GM18867 (cell line): ENCODE results near the gene NUDT3.
"Not testable (repeated sequence)": the region's sequence is repeated elsewhere in the genome, so short reads cannot be mapped to it uniquely, and the experiment has no call there.

Experiments
- ATAC-seq: cut with Tn5 transposase; IDR thresholded peaks from one replicate; pipeline ENCODE4 v1.9.1; 2021; ENCODE audit warnings: mild to moderate bottlenecking, moderate library complexity; ENCODE audit not compliant: unreplicated experiment

NUDT3 gene

DNA sequence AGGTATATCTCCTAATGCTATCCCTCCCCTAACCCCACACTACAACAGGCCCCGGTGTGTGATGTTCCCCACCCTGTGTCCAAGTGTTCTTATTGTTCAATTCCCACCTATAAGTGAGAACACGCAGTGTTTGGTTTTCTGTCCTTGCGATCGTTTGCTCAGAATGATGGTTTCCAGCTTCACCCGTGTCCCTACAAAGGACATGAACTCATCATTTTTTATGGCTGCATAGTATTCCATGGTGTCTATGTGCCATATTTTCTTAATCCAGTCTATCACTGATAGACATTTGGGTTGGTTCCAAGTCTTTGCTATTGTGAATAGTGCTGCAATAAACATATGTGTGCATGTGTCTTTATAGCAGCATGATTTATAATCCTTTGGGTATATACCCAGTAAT, 20.6 kb downstream of the NUDT3 start:
- ATAC-seq, result not testable (repeated sequence)

DNA sequence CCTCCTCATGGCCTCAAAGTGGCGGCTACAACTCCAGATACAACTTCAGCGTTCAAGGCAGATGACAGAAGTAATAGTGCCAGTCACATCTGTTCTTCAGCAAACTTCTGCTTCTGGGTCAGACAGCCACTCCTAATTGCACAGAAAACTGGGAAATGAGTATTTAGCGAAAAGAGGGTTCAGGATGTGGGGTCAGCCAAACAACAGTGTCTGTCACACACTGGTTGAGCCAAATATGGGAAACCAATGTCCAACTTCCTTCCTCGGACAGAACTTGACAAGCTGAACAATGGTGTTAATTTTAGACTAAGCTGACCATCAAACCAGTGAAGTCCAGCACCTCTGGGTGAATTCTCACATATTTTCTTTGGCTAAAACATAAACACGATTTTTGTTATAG, 22.1 kb downstream of the NUDT3 start:
- ATAC-seq, result no peak

DNA sequence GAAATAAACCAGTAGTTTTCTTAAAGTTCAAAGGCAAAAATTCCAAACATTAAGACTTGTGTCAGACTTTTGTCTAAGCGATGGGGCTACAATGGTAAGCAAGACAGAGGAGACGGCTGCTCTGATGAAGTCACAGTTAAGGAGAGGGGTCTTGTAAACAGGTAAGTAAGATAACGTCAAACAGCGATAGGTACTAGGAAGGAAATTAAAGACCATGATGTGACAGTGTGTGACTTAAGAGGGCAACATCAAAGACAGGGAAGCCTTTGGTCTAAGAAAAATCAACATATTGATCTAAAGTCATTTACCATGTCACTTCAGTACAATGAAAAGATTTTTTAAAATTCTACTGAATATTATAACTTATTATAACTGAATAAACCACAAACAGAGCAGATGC, 23.1 kb downstream of the NUDT3 start:
- no peak for ATAC-seq

DNA sequence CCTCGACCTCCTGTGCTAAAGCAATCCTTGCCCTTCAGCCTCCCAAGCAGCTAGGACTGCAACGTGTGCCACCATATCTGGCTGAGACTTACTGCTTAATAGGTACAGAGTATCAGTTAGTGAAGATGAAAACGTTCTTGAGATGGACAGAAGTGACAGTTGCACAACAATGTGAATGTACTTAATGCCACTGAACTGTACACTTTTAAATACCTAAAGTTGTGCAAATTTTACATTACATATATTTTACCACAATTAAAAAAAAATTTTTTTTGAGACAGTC, 25.9 kb downstream of the NUDT3 start:
- ATAC-seq, result no peak

DNA sequence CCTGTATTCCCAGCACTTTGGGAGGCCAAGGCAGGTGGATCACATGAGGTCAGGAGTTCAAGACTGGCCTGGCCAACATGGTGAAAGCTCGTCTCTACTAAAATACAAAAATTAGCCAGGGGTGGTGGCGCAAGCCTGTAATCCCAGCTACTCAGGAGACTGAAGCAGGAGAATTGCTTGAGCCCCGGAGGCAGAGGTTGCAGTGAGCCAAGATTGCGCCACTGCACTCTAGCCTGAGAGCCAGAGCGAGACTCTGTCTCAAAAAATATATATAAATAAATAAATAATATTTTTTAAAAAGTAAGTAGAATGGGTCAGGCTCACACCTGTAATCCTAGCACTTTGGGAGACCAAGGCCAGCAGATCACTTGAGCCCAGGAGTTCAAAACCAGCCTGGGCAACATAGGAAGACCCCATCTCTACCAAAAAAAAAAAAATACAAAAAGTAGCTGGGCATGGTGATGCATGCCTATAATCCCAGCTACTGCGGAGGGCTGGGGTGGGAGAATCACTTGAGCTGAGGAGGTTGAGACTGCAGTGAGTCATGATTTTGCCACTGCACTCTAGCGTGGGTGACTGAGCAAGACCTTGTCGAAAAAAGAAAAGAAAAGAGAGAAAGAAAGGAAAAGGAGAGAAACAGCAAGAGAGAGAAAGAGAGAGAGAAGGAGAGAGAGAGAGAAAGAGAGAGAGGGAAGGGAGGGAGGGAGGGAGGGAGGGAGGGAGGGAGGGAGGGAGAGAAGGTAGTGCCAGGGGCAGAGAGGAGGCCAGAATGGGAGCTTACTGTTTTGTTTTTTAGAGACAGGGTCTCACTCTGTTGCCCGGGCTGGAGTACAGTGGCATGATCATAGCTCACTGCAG, 26.5 kb downstream of the NUDT3 start:
- ATAC-seq, result not testable (repeated sequence)

DNA sequence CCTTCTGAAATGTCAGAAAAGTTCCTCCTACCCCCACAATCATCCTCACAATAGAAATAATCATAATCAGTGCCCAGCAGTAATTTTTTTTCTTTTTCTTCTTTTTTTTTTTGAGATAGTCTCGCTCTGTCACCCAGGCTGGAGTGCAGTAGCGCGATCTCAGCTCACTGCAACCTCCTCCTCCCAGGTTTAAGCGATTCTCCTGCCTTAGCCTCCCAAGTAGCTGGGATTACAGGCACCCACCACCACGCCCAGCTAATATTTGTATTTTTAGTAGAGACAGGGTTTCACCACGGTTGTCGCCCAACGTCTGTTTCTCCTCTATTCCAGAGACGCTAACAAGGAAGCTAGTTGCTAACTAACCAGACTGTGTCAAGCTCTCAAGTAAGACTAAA, 28.8 kb downstream of the NUDT3 start:
- ATAC-seq, result not testable (repeated sequence)

DNA sequence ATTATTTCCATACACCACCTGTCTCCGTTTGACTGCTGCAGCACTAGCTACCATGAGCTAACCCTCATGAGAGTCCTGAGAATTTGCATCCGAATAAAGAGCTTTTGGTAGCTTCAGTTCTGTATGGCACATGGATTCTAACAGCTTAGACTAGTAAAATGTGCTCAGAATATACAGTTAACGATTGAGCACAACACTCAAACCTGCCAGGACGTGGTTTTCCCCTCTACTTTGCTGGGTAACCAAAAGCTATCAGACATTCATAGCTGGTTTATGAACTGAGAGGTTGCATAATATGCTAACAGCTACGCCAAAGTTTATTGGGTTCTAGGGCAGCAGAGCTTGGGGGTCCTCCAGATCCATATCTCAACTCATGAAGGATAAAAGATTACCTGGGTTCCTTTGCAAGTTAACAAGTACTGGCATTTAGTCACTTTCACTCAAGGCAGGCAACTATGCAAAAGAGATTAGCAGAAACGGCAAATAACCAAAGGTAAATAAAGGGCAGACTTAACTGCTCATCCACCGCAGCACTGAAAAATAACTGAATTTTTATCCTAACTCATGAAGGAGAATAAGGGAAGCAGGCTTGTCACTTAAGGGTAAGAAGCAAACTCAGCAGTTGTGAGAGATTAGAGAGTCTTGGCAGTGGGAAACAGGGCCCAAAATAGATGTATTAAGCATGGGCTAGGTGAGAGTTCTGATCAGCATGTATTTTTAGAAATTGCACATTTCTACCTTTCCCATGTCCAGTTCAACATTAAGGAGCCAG, 29.4 kb downstream of the NUDT3 start:
- no peak for ATAC-seq

DNA sequence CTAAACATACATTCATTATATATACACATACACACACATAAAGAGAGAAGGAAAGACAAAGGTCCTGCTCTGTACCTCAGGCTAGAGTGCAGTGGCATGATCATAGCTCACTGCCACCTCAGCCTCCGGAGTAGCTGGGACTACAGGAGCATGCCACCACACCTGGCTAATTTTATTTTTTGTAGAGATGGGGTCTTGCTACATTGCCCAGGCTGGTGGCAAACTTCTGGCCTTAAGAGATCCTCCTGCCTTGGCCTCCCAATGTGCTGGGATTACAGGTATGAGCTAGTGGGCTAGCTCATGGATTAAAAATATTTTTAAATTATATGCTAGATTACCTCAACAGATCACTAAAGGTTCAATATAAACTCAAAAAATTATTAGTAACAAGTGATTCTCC, 30.3 kb downstream of the NUDT3 start:
- ATAC-seq, result no peak

DNA sequence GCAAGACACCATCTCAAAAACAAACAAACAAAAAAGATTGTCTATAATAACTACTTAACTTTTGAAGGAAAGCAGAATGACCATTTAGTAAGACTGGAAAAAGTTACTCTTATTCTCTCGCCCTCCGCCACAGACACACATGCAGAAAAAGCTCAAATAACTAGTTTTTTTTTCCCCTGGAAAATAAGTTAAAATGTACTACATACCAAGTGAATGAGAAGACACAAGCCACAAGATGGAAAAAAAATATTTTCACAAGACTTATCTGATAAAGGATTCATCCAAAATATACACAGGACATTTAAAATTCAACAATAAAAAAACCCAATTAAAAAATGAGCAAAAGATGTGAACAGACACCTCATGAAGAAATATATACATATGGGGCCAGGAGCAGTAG, 31.9 kb downstream of the NUDT3 start:
- ATAC-seq, result no peak

DNA sequence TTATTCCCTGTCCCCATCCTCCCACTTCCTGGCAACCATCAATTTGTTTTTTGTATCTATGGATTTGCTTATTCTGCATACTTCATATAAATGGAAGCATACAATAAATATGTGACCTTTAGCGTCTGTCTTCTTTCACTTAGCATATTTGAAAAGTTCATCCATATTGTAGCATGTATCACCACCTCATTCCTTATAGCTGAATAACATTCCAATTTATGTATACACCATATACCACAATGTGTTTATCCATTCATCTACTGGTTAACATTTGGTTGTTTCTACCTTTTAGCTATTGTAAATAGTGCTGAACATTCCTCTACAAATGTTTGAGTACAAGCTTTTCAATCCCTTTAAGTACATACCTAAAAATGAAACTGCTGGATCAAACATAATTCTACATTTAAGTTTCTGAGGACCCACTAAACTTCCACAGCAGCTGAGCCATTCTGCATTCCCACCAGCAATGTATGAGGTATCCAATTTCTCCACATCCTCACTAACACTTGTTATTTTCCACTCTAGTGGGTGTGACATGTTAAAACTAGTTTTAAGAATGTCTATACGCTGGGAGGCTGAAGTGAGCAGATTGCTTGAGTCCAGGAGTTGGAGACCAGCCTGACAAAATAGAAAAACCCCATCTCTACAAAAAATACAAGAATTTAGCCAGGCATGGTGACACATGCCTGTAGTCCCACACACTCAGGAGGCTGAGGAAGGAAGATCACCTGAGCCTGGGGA, 32.9 kb downstream of the NUDT3 start:
- no peak for ATAC-seq

DNA sequence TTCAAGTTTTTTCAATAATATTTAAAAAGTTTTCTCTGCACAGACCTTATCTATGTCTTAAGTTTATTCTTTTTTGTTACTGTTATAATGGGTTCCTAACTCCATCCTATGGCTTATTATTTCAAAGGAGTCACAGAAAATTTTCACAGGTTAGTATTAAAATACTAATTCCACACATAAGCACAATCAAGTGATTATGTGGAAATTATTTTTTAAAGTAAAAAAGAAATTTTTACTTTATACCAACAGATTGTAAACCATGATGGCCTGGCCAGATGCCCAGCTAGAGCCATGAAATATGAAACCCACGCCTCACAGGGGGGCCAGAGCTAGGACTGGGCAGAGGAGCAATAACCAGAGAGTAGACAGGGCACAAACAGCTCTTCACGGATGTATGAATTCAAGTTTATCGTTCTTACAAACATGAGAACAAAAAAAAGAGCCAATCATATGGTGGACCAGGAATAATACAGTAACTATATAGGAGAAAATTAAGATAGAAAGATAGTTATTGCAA, 34.0 kb downstream of the NUDT3 start:
- ATAC-seq, result no peak

DNA sequence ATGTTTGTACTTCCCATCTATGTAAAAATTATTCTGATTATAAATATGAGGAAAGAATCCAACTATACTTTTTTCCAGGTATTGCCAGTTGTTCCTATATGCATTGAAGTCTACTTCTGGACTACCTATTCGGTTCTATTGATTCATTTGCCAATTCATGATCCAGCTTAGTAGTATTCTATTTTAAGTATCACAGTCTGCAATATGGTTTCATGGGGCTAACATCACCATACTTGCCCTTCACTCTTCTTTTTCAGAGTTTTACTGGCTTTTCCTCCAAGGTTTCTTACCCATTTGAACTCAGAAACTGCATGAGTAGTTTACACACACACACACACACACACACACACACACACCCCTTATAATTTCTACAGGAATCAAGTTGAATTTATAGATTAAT, 34.5 kb downstream of the NUDT3 start:
- no peak for ATAC-seq

DNA sequence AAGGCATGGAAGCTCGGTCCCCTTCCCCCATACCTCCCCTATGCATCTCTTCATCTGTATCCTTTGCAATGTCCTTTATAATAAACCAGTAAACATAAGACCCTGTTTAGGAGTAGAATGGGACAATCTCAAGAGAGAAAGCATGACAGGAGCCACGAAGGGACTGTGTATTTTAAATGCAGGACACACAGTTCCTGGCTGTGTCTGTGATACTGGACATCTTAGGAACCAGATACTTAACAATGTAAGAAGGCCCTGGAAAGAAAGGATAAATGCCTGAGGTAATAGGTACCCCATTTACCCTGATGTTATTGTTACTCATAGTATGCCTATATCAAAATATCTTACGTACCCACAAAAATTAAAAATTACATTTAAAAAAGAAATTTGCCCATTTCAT, 36.6 kb downstream of the NUDT3 start:
- ATAC-seq, result no peak

DNA sequence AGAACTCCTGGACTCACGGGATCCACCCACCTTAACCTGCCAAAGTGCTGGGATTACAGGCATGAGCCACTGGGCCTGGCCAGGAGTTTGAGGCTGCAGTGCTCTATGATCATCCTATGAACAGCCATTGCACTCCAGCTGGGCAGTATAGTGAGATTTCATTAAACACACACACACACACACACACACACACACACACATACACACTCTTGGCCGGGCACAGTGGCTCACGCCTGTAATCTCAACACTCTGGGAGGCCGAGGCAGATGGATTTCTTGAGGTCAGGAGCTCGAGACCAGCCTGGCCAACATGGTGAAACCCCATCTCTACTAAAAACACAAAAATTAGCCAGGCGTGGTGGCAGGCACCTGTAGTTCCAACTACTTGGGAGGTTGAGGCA, 38.2 kb downstream of the NUDT3 start:
- ATAC-seq, result not testable (repeated sequence)

DNA sequence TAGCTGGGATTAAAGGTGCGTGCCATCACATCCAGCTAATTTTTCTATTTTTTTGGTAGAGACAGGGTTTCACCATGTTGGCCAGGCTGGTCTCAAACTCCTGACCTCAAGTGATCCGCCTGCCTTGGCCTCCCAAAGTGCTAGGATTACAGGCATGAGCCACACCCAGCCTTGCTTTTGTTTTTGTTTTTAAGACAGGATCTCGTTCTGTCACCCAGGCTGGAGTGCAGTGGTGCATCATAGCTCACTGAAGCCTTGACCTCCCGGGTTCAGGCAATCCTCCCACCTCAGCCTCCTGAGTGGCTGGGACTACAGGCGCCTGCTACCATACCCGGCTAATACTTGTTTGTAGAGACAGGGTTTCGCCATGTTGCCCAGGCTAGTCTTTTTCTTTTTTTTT, 38.9 kb downstream of the NUDT3 start:
- not testable (repeated sequence) for ATAC-seq

DNA sequence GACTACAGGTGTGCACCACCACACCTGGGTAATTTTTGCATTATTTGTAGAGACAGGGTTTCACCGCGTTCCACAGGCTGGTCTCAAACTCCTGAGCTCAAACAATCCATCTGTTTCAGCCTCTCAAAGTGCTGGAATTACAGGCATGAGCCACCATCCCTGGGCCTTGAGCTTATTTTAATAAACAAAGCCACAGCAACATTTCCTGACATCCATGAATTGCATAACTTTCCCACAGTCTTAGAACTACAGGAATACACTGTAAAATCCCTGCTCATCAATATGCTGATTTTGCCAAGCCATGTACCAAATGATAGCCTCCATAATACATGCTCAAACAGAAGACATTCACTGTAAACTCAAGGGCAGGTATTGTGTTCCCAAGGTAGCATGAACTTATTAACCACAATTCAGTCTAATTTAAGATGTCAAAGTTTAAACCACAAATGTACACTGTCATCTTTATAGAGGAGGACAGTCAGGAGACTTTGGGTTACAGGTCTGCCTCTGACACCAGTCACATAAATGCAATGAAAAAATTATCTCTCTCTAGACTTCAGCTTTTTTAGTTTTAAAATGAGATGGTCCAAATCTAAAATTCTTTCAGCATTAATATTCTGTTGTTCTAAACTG, 40.0 kb downstream of the NUDT3 start:
- no peak for ATAC-seq

DNA sequence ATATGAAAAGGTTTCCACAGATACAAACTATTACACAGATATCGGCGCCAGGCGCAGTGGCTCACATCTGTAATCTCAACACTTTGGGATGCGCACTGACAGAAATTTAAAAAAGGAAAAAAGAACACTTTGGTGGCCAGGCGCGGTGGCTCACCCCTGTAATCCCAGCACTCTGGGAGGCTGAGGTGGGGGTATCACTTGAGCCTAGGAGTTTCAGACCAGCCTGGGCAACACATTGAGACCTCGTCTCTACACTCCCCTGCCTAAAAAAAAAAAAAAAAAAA, 41.6 kb downstream of the NUDT3 start:
- ATAC-seq, result no peak

DNA sequence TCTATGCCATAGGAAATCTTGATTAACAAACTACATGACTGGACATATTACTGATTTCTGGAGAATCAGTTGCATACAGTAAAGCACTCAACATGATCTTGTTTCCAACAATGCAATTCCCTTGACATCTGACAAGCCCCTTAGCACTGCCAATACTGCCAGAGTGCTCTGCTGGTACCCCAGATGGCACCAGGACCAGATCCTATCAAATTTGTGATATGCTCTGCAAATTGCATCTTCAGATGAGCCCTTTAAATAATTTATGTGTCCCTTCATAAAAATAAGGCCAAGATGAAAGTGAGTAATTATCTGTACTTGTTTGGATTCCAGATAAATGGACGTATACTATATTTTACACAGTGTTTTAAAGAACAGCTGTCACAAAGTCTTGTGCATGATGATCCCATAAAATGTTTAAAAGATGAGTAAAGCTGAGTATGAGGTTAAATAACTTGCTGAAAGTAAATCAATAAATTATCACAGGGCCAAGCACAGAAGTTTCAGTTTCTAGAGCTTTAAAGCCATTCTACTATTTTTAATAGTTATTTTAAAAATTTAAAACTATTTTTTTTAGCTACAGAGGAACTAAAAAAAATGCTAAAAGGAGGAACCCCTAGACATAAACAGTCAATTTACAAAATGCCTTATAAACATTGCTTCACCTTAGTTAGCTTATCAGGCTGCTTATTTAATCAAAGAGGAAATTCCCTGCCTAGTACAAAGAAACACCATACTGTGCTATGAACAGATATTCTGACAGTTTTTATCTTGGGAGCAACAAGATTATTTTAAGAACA, 42.1 kb downstream of the NUDT3 start:
- ATAC-seq, result no peak

DNA sequence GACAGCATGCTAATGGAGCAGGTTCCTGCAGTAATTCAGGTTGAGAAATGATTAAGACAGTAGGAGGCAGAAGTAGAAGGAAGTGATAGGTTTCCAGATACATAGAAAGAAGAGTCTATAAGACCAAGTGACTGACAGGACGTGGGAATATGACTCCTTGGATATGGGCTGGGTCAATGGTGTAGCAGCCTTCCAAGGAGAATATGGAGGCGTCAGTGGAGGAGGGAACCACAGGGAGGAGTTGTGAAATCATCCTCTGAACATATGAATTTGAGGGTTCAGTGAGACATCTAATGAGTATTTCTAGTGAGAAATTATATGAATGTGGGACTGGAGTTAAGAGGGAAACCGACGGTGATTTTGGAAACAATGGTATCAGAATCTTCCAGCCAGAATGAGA, 43.3 kb downstream of the NUDT3 start:
- ATAC-seq, result no peak

DNA sequence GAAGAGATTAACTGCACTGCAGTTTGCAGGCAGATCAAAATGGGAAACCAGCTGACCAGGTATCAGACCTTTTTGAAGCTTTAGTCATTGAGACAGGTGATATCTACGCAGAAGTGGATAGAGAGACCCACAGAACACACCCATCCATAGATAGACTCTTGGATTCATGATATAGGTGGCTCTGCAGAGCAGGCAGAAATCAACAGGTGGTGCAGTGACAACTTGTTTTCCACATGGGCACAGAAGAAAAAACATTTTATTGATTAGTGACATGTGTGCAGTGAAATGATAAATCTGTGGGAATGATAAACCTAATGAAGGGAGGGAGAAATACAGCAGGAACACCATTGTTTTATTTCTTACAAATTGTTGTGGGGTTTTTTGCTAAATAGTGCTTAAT, 45.2 kb downstream of the NUDT3 start:
- ATAC-seq, result no peak
